ENCODE data around the gene NLRX1. TPM values are rescaled to one million over a fixed set of nuclear protein-coding genes. Genes with fewer than 3 reads are reported as not detected.
"Not testable (repeated sequence)": the region's sequence is repeated elsewhere in the genome, so short reads cannot be mapped to it uniquely, and the experiment has no call there.

Gene NLRX1
- total and polyA plus RNA-seq, 10 of the 15 experiments (the other 5 are each of a cell fraction or from before 2014, with no cell fraction given): 0.85 to 18.5 (median 10.0) TPM

- TF ChIP-seq YY1 (IDR thresholded peaks at IDR 0.05; ENCODE audit: low read depth, low read length) (peak; percentile 59), MLLT1 (IDR thresholded peaks at IDR 0.05) (no peak), SMARCA5 (IDR thresholded peaks at IDR 0.05) (0 out of 2 replicates have a peak, but pooled peaks have one; percentile 44), SPI1 (IDR thresholded peaks at IDR 0.05; ENCODE audit: borderline replicate concordance, insufficient read depth, low read depth, low read length) (peak; percentile 5; the same call in 1 of the 2 replicates), NR2C1 (IDR thresholded peaks at IDR 0.05) (no peak), IKZF2 (IDR thresholded peaks at IDR 0.05) (no peak; a peak in 1 of 4 replicates)
Measured at GRCh38 chr11:119196833-119197483, 28.4 kb downstream of the NLRX1 start (continued).

DNA sequence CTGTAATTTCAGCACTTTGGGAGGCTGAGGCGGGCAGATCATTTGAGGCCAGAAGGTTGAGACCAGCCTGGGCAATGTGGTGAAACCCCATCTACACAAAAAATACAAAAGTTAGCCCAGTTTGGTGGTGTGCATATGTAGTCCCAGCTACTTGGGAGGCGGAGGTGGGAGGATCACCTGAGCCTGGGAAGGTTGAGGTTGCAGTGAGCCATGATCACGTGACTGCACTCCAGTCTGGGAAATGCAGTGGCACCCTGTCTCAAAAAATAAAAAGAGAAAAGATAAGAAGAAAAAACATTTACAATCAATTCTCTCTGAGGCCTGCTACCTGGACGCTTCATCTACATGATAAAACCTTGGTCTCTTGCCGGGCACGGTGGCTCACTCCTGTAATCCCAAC is 30.4 kb downstream of the NLRX1 start:
- Histone ChIP-seq H3K9me3 (replicated peaks; ENCODE audit: control insufficient read depth, insufficient read depth, low read length) (no peaks in the 10 kb centered on the region), H3K4me2 (ENCODE audit: control insufficient read depth, insufficient read depth) (no peak overlapping the region), H3K36me3 (ENCODE audit: control insufficient read depth in 2 of 2, insufficient read depth in 2 of 2, low read length in 1 of 2) (no peaks in the 10 kb centered on the region), H3K27me3 (replicated peaks in 1 of 2; ENCODE audit: control insufficient read depth in 2 of 2, insufficient read depth in 2 of 2, low read length in 1 of 2) (0 out of 4 replicates have a peak, but pooled peaks cover 0 to 2% of the 10 kb centered on the region in 2 experiments), H3K27ac (ENCODE audit: control insufficient read depth, insufficient read depth) (no peak overlapping the region), H4K20me1 (ENCODE audit: control insufficient read depth, insufficient read depth) (no peaks in the 10 kb centered on the region), H3K4me1 (ENCODE audit: control insufficient read depth, insufficient read depth, low read length) (no peaks in the 10 kb centered on the region), H3K79me2 (ENCODE audit: control insufficient read depth, insufficient read depth, low read length) (no peaks in the 10 kb centered on the region), H3K9ac (ENCODE audit: control insufficient read depth, insufficient read depth, low read length) (no peak overlapping the region), H3K4me3 (no peak overlapping the region), H2AFZ (ENCODE audit: control insufficient read depth, low read depth, low read length) (no peak overlapping the region)
- ChIA-PET RAD21 (ENCODE audit: unreplicated experiment) (no interaction called here), SMC1A (ENCODE audit: uncharacterized antibody, unreplicated experiment) (interaction anchor here (1.4 to 1.8 kb wide), 2 partner anchors 64 to 84 kb away, joined by 4 to 5 read pairs; no protein-coding TSS in a partner anchor), CTCF (no interaction called here), POLR2A (interaction anchor here (0.7 kb wide), 1 partner anchor 276 kb away, joined by 3 read pairs; no protein-coding TSS in a partner anchor)
- no peak for DNase-seq (ENCODE audit: low read depth, low spot score)
- no TSS peak for BruUV-seq (replicated peaks)
- WGBS (ENCODE audit: insufficient coverage, insufficient replicate concordance, low lambda C conversion rate, missing lambda C conversion rate): 53% methylated on average over 6 of the region's 6 CpGs
- FAIRE-seq: no peak
- ATAC-seq: no peak
- intact Hi-C loops (cut with micrococcal nuclease; ENCODE audit: unreplicated experiment): loop anchor here (5.0 kb wide), 2 partner anchors 52 to 92 kb away; partner anchors contain the start of genes ABCG4 and C2CD2L
- TF ChIP-seq POLR2AphosphoS2 (IDR thresholded peaks at IDR 0.05; ENCODE audit: low read depth, low read length) (no peak), RAD51 (IDR thresholded peaks at IDR 0.05) (peak; percentile 49; the same call in 1 of the 2 replicates)
- in situ Hi-C loops (cut with MboI): no loop called here

DNA sequence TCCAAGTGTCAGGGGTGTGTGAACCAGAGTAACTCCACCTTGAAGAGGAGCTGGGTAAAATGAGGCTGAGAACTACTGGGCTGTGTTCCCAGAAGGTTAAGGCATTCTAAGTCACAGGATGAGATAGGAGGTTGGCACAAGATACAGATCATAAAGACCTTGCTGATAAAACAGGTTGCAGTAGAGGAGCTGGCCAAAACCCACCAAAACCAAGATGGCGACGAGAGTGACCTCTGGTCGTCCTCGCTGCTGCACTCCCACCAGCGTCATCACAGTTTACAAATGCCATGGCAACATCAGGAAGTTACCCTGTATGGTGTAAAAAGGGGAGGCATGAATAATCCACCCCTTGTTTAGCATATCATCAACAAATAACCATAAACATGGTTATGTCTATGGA is 32.7 kb downstream of the NLRX1 start:
- H3K27me3 ChIP-seq (replicated peaks in 1 of 2; ENCODE audit: control insufficient read depth in 2 of 2, insufficient read depth in 2 of 2, low read length in 1 of 2); RAD21 ChIA-PET (ENCODE audit: unreplicated experiment); H3K4me2 ChIP-seq (ENCODE audit: control insufficient read depth, insufficient read depth); H3K9me3 ChIP-seq (replicated peaks; ENCODE audit: control insufficient read depth, insufficient read depth, low read length); H3K4me3 ChIP-seq; intact Hi-C loops (cut with micrococcal nuclease; ENCODE audit: unreplicated experiment); H3K9ac ChIP-seq (ENCODE audit: control insufficient read depth, insufficient read depth, low read length); H2AFZ ChIP-seq (ENCODE audit: control insufficient read depth, low read depth, low read length); DNase-seq (ENCODE audit: low read depth, low spot score); FAIRE-seq; H3K27ac ChIP-seq (ENCODE audit: control insufficient read depth, insufficient read depth); BruUV-seq (replicated peaks); H3K4me1 ChIP-seq (ENCODE audit: control insufficient read depth, insufficient read depth, low read length); POLR2A ChIA-PET; in situ Hi-C loops (cut with MboI); ATAC-seq; H3K36me3 ChIP-seq (ENCODE audit: control insufficient read depth in 2 of 2, insufficient read depth in 2 of 2, low read length in 1 of 2); H4K20me1 ChIP-seq (ENCODE audit: control insufficient read depth, insufficient read depth); H3K79me2 ChIP-seq (ENCODE audit: control insufficient read depth, insufficient read depth, low read length): not testable (repeated sequence)
- SMC1A ChIA-PET (ENCODE audit: uncharacterized antibody, unreplicated experiment): interaction anchor here (1.4 kb wide), 1 partner anchor 83 kb away, joined by 5 read pairs; no protein-coding TSS in a partner anchor
- 74% methylated on average over 5 of the region's 5 CpGs for WGBS (ENCODE audit: insufficient coverage, insufficient replicate concordance, low lambda C conversion rate, missing lambda C conversion rate)
- CTCF ChIA-PET: interaction anchor here (1.2 to 1.7 kb wide), 2 partner anchors 18 to 123 kb away, joined by 3 to 8 read pairs; no protein-coding TSS in a partner anchor

Measured in GM12878 (cell line).